Spleen (tissue), 11 donors: ENCODE data around the gene MAP3K8. TPM values are rescaled to one million over a fixed set of nuclear protein-coding genes. Genes with fewer than 3 reads are reported as not detected.

ENCODE experiments used
- DNase-seq: peaks from one replicate; pipeline ENCODE4 v3.0.0-alpha.2; 2020
- H3K27ac ChIP-seq, 8 donors: fragments of 200-600 bp; sonication (generic) in 7 of 8; 1 replicate in 4 of 8; 2 replicates in 4 of 8; pipeline versions ENCODE4 v1.5.0 to v1.8.0; 2016 to 2021; ENCODE audit warnings: inconsistent platforms in 4 of 8, mild to moderate bottlenecking in 4 of 8, moderate library complexity in 1 of 8
- H3K27me3 ChIP-seq, 7 donors: fragments of 200-600 bp; sonication (generic) in 6 of 7; replicated peaks in 1 of 7; 1 replicate in 4 of 7; 2 replicates in 3 of 7; pipeline versions ENCODE4 v1.5.0 to v1.8.0; 2016 to 2021; ENCODE audit warnings: inconsistent platforms in 3 of 7, mild to moderate bottlenecking in 1 of 7
- H3K36me3 ChIP-seq, 6 donors: fragments of 200-600 bp; sonication (generic) in 5 of 6; 1 replicate in 4 of 6; 2 replicates in 2 of 6; pipeline versions ENCODE4 v1.5.0 to v1.8.0; 2016 to 2021; ENCODE audit warnings: inconsistent platforms in 2 of 6
- H3K4me1 ChIP-seq, 6 donors: fragments of 200-600 bp; sonication (generic) in 5 of 6; 1 replicate in 3 of 6; 2 replicates in 3 of 6; pipeline versions ENCODE4 v1.5.0 to v1.8.0; 2016 to 2021; ENCODE audit warnings: inconsistent platforms in 3 of 6
- H3K4me3 ChIP-seq, 8 donors: fragments of 200-600 bp; sonication (generic) in 7 of 8; 1 replicate in 4 of 8; 2 replicates in 4 of 8; pipeline versions ENCODE4 v1.5.0 to v1.8.0; 2016 to 2021; ENCODE audit warnings: inconsistent platforms in 4 of 8, mild to moderate bottlenecking in 4 of 8, moderate library complexity in 2 of 8
- H3K9me3 ChIP-seq, 8 donors: fragments of 200-600 bp; sonication (generic) in 7 of 8; 1 replicate in 4 of 8; 2 replicates in 4 of 8; pipeline versions ENCODE4 v1.5.0 to v1.8.0; 2016 to 2021; ENCODE audit warnings: inconsistent platforms in 4 of 8
- CTCF ChIP-seq, 11 experiments: fragments of 200-600 bp in 7 of 11; fragments of 450-650 bp in 4 of 11; sonication (generic) in 4 of 11; IDR thresholded peaks in 8 of 11; conservative IDR thresholded peaks in 3 of 11; 1 replicate in 7 of 11; 2 replicates in 4 of 11; pipeline versions ENCODE4 v1.4.0 to v1.8.0; 2016 to 2021; ENCODE audit warnings: antibody characterized with exemption in 11 of 11, inconsistent platforms in 4 of 11, mild to moderate bottlenecking in 1 of 11
- POLR2A ChIP-seq, 3 donors: fragments of 450-650 bp; IDR thresholded peaks; one replicate each; pipeline ENCODE4 v1.5.1; 2017; ENCODE audit warnings: antibody characterized with exemption in 3 of 3, mild to moderate bottlenecking in 1 of 3
- POLR2AphosphoS5 ChIP-seq, 3 donors: sonication (generic); formaldehyde crosslinking; IDR thresholded peaks; one replicate each; pipeline ENCODE4 v1.5.1; 2017; ENCODE audit warnings: antibody characterized with exemption in 3 of 3
- WGBS, 5 donors: extraction: QIAGEN DNeasy Blood & Tissue Kit in 3 of 5; methylation state at CpG; one replicate each; pipeline versions ENCODE4 v1.1.5 to v1.1.7; 2013 to 2018; 5-methylcytosine and 5-hydroxymethylcytosine counted together
- intact Hi-C: fragments of 100-400 bp; cut with DNase I; formaldehyde crosslinking; loops from one replicate; pipeline ENCODE4 v1.15.0; 2023; ENCODE audit warnings: low total_unique reads
- polyA plus RNA-seq, 3 donors: library from polyadenylated mRNA; stranded (reverse); fragments of 200-250 nt; gene quantifications; one replicate each; pipeline ENCODE4 v1.2.1, GENCODE V29; 2013
- total RNA-seq, 7 donors: library from RNA; depleted of rRNA in 3 of 7; stranded (reverse); fragments of >200 nt in 3 of 7; fragmentation: NEBNext Ultra II Directional in 4 of 7; extraction: Animal tissue kit (Norgen Biotek cat#: 25700) in 4 of 7; gene quantifications; one replicate each; pipeline versions ENCODE4 v1.1.0 to v1.2.1, GENCODE V29; 2016 to 2021
- donor health status: healthy with polysubstance abuse.
- donor health status: DM: no; HTN: no; CAD: no; lungs with moderate emphysema.
- donor health status: DM: no; HTN: no; CAD: no.
- donor health status: Bipolar disorder and iron deficiency.
- donor health status: healthy.
- donor health status: DM: no; HTN: no; CAD: no.
- donor health status: DM: yes; HTN: yes; CAD: no.

The MAP3K8 gene
- total and polyA plus RNA-seq, 10 donors: 24.8 to 84.3 (median 60.2) TPM

DNA sequence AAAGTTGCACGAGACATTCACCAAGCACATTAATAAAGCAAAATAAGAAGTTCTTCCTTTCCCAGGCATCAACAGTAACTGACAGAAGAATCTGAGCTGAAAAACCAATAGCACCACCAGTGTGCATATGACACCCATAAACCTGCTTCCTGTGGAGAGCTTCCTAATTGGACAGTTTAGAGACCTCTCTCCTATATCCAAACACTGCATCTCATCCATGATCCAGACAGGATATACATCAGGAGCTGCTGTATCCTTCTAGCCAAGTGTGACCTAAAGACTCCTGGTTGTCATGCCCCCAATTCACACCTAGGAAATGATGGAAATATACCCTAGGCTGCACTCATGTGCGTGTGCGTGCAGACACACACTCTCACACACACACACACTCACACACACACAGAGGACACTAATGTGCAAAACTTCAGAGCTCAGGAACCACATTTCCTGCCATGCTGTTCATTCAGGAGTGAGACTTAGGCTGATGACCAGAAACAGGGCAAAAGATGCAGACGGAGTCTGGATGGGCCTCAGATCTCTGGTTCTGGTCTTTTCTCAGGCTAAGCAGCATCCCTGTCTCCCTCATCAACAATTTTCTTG is 58.0 kb downstream of the MAP3K8 start:
- Histone ChIP-seq H3K27me3 (no peaks in the 10 kb centered on the region), H3K9me3 (no peaks in the 10 kb centered on the region), H3K36me3 (no peaks in the 10 kb centered on the region), H3K4me1 (peaks cover 58 to 100% (median 82%) of the 10 kb centered on the region in 6 donors), H3K4me3 (no peak overlapping the region), H3K27ac (peak overlapping the region in 6 of 8 donors; percentile 32 to 87 (median 72))
- WGBS, 5 donors: 45 to 63% (median 60%) methylated on average over 3 to 4 of the region's 4 CpGs
- intact Hi-C loops: no loop called here
- DNase-seq: no peak
- no peak for TF ChIP-seq CTCF (IDR thresholded peaks at IDR 0.05 in 8 of 11, conservative IDR thresholded peaks at IDR 0.05 in 3 of 11)
- TF ChIP-seq POLR2A (IDR thresholded peaks at IDR 0.05): no peak
- TF ChIP-seq POLR2AphosphoS5 (IDR thresholded peaks at IDR 0.05): no peak

- DNase-seq: peak; percentile 80
- H3K27ac ChIP-seq: peak overlapping the region; percentile 3 to 87 (median 75)
Measured at GRCh38 chr10:30493609-30494530, 59.9 kb downstream of the MAP3K8 start.

DNA sequence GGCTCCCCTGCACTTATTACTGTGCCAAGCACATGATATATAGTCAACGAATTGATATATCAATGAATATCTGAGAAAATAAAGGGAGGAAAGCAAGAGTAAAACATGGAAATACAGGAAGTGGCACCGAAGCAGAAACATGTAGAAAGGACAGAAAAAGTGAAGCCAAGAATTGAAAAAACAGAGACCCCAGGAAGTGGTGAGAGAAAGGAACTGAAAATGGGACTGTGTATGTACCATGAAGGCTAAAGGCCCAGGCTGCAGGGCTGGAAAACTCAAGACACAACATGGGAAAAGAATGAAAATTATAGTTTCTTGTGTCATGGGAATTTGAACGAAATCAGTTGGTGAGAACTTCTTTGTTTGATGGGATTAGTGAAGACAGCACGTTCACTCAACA is 60.6 kb downstream of the MAP3K8 start:
- intact Hi-C loops: no loop called here
- Histone ChIP-seq H3K4me1 (peaks cover 56 to 96% (median 75%) of the 10 kb centered on the region in 6 donors), H3K9me3 (no peaks in the 10 kb centered on the region), H3K4me3 (peak overlapping the region in 1 of 8 donors; percentile 34), H3K27ac (peak overlapping the region; percentile 3 to 87 (median 75)), H3K27me3 (no peaks in the 10 kb centered on the region), H3K36me3 (no peaks in the 10 kb centered on the region)
- TF ChIP-seq POLR2A (IDR thresholded peaks at IDR 0.05): no peak
- TF ChIP-seq POLR2AphosphoS5 (IDR thresholded peaks at IDR 0.05): no peak
- no peak for TF ChIP-seq CTCF (IDR thresholded peaks at IDR 0.05 in 8 of 11, conservative IDR thresholded peaks at IDR 0.05 in 3 of 11)
- DNase-seq: no peak
- 67 to 76% (median 71%) methylated on average over 4 of the region's 4 CpGs for WGBS, 5 donors

More at GRCh38 chr10:30493609-30494530, 59.9 kb downstream of the MAP3K8 start:
- no peaks in the 10 kb centered on the region for H3K36me3 ChIP-seq
- 31 to 50% (median 41%) methylated on average over 11 of the region's 11 CpGs for WGBS, 5 donors
- no peaks in the 10 kb centered on the region for H3K27me3 ChIP-seq
- H3K9me3 ChIP-seq: no peaks in the 10 kb centered on the region
- H3K4me3 ChIP-seq: peak overlapping the region in 2 of 8 donors; percentile 6 to 34
- intact Hi-C loops: no loop called here
- H3K4me1 ChIP-seq: peaks cover 59 to 100% (median 80%) of the 10 kb centered on the region in 6 donors
- TF ChIP-seq POLR2AphosphoS5 (IDR thresholded peaks at IDR 0.05): peak in 1 of 3 donors; percentile 61
- TF ChIP-seq CTCF (IDR thresholded peaks at IDR 0.05 in 8 of 11, conservative IDR thresholded peaks at IDR 0.05 in 3 of 11): peak in 6 of 11 experiments; percentile 5 to 44 (median 31)
- no peak for TF ChIP-seq POLR2A (IDR thresholded peaks at IDR 0.05)

DNA sequence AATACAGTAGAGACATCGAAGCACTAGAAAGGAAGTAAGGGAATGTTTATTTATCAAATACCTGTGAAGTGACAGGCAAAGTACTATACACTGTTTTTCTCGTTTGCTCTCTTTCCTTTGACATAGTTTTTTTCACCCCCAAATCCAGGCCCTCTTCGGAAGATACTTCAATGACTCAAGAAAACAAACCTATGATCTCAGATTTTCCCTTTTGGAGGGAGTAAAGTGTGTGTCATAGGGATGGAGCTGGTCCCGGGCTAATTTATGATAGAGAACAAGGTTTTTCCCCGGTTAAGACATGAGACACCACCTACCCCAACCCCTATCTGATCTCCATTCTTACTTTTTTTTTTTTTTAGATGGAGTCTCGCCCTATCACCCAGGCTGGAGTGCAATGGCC is 61.7 kb downstream of the MAP3K8 start:
- DNase-seq: no peak
- intact Hi-C loops: no loop called here
- Histone ChIP-seq H3K9me3 (no peaks in the 10 kb centered on the region), H3K36me3 (no peaks in the 10 kb centered on the region), H3K27me3 (no peaks in the 10 kb centered on the region), H3K4me3 (no peak overlapping the region), H3K4me1 (peaks cover 44 to 91% (median 66%) of the 10 kb centered on the region in 6 donors), H3K27ac (peak overlapping the region in 3 of 8 donors; percentile 79 to 87 (median 83))
- no peak for TF ChIP-seq POLR2A (IDR thresholded peaks at IDR 0.05)
- no peak for TF ChIP-seq POLR2AphosphoS5 (IDR thresholded peaks at IDR 0.05)
- TF ChIP-seq CTCF (IDR thresholded peaks at IDR 0.05 in 8 of 11, conservative IDR thresholded peaks at IDR 0.05 in 3 of 11): no peak
- 89 to 99% (median 96%) methylated on average over 6 of the region's 6 CpGs for WGBS, 5 donors
